Measurements from ENCODE around the gene SLC38A8.
A peak's percentile ranks its signal among the peaks of the same experiment; 100 is the strongest.

The SLC38A8 gene

DNA sequence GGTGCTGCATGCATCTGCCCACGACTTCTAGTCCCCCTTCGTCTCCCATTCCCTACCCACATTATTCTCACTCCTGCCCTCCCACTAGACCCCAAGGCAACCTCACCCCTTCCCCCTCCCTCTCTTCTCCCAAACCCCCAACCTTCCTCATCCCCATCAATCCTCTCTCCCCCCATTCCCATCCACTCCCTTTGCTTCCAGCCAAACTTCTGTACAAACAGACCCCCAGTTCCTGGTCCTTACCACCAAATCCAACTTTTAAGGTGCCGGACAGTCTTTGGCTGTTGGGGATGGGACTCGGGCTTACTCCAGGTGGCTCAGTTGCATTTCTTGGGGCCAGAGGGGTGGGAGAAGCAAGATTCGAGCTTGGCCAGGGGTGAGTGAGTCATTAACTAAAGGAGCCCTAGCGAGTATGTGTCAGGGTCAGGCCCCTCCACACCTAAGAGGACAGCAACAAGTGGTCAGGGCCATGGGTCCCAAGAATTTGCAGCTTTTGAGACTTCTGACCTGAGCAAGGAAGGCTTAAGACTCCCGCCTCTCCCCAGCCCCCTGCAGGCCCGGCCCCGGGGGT lies at the start of gene SLC38A8:
Gene SLC38A8, minus strand, starts transcription at position 488 of the 571 bp plus-strand sequence. CDS start 638 bp downstream, outside the sequence.
- DNase-seq: no peak

DNA sequence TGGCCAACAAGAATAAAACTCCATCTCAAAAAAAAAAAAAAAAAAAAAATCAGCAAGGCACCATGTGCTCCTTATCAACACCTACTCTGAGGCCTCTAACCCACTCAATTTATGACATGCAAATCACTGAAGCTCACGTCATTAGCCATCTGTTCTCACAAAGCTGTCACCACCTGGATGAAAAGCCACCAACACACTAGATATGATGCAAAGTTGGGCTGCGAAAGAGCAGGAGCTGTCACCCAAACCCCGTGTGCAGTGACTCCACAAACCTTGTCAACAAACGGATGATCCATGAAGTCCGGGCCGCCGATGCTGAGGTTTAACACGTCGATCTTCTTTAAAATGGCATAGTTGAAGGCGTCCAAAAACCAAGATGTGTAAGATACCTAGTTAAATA lies 48.9 kb upstream of the SLC38A8 start:
- DNase-seq: no peak

DNA sequence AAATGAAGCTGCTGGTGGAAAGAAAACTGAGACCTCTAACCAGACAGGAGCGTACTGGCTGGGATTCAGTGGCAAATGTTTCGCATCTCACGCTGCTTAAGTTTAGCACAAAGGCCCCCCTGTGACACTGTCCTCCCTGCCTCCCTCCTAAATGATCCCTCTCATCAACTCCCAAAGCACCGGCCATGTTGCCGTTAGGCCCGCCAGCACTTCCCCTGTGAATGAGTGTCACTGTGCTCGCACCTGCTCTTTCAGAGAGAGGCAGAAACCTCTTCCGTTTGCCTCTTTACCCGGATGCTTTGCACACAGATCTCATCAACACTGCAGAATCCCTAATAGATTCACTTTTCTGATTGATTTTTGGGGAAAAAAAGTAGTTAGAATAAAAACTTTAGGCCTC lies 47.6 kb upstream of the SLC38A8 start:
- no peak for DNase-seq

DNA sequence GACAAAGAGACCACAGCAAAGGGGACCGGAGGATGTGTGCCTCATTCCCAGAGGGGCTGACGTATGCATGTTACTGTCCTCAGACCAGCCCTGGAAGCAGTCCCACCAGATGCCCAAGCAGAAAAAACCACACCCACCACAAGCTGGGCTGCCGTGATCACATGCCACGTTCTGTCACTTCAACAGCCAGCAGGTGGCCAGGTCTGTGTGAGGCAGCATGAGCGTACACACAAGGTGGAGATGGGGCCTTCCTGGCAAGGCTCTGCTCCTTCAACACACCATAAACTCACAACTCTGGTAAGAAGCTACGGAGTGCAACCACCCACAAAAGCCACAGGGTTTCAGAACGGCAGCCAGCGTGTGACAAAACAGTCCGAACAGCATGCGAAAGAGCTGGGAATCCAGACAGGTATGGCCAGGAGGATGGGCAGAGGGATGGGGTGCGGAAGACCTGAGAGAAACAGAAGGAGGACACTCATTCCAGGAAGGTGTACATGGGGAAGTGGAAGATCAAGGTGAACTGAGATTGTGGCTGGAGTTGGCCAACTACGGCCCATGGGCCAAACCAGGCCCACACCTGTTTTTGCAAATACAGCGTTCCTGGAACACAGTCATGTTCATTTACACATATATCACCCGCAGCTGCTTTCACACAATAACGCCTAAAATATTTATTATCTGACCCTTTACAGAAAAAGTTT lies 46.2 kb upstream of the SLC38A8 start:
- DNase-seq: peak; percentile 34 to 58

DNA sequence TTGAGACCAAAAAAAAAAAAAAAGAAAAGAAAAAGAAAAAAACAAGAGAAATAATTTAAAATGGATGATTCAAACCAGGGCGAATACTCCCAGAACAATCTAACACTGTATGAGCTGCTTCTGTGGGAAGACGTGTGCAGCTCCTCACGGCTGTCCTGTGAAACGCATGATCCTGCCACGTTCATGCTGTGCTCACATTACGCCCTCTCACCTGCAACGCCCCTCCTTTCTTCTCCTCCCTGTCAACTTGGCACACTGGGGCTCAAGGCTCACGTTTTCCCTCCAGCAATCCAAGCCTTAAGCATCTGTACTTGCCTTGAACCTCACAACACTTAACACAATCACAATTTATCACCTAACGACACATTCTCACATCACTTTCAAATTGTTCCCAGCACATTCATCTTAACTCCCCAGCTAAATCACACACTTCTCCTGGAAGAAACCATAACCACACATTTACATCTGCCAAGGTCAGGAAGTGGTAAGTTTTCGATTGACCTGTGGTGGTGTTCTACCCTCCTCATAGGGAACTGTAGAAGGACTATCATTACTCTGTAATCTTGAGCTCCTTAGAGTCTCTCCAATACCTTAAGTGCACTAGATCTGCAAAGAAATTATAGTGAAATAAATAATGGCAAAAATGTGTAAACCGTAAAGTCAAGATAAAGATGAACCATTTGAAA lies 45.0 kb upstream of the SLC38A8 start:
- no peak for DNase-seq

DNA sequence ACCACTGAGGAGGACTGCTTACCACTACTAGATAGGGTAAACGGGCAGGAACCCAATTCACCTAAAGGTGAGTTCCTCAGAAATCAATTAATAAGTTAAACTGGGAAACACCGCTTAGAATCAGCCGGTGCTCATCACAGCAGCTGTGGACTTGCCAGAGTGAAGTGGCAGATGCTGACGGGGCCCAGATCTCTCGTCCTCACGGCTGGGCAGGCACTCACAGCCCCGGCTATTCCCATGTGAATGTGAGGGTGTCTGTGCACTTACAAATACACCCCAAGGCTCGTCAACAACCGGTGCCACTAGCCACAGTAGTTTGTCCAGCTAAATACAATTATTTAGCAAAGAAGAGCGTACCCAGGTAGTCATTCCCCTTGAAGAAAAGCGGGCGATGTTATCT lies 44.4 kb upstream of the SLC38A8 start:
- no peak for DNase-seq

DNA sequence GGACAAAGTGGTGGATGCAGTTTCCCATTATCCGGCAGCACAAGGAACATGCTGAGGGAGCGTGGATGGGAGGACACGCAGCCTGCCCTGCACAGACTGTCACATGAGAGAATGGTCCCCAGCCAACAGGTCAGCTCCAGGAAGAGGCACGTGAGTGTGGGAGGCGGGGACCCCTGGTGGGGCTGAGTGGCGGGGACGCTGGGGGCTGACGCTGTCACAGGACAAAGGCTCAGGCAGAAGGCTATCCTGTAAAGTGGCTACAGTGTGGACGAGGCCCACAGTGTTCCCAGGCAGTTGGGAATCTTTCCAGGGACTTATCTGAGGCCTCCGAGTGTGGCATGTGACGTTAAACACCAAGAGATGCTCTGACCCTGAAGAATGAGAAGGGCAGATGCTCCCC lies 43.7 kb upstream of the SLC38A8 start:
- no peak for DNase-seq

DNA sequence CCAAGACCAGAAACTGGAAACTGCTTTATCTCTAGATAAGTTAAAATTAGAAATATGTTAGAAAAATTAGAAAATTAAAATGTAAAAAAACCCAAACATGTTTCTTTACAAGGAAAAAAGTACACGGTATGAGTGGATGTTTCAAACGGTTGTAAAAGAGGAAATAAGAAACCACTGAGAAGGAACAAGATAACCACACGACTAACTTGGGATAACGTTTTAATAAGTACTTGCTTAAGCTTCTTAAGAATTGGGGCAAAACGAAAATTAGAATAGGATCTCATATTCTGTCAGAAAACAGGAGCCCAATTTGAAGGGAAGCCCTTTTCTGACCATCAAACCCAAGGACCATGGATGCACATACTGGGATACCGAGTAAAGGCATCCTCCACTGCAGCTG lies 43.2 kb upstream of the SLC38A8 start:
- DNase-seq: no peak

DNA sequence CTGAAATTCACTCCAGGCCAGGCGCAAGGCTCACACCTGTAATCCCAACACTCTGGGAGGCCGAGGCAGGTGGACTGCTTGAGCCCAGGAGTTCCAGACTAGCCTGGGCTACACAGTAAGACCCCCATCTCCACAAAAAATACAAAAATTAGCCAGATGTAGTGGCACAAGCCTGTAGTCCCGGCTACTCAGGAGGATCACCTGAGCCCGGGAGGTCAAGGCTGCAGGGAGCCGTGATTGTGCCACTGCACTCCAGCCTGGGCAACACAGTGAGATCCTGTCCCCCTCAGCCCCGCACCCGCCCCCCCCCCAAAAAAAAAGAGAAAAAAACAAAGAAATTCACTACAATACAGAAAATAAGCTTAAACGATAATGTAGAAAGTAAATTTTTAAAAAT lies 42.7 kb upstream of the SLC38A8 start:
- no peak for DNase-seq

DNA sequence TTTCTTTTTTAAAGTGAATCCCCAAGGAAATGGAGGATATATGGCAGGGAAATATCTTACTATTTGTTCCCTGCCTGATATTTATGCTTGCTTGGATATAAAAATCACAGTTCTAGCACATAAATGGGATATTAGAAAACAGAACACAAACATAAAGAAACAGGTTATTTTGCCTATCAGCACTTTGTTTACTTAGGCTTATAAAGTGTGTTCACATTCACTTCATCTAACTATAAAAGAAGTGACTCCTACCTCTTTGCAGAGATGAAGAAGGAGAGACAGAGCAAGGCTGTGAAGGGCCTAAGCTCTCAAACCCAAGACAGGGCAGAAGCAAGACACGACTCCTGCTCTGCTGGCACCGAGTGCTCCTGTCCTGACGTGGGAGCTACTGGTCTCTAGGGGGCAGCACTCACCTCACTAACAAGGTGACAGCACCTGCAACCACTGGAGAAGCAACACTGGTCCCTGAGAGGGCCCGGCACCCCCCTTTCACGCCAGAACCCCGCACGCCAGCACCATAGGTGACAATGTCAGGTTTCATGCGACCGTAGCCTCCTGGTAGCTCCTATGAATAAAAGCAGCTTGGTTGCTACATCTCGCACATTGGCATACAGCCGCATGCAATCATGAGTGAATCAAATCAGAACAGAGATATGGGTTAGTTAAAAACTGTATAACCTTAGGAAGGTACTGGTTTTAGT lies 42.1 kb upstream of the SLC38A8 start:
- DNase-seq: peak; percentile 71 to 74

DNA sequence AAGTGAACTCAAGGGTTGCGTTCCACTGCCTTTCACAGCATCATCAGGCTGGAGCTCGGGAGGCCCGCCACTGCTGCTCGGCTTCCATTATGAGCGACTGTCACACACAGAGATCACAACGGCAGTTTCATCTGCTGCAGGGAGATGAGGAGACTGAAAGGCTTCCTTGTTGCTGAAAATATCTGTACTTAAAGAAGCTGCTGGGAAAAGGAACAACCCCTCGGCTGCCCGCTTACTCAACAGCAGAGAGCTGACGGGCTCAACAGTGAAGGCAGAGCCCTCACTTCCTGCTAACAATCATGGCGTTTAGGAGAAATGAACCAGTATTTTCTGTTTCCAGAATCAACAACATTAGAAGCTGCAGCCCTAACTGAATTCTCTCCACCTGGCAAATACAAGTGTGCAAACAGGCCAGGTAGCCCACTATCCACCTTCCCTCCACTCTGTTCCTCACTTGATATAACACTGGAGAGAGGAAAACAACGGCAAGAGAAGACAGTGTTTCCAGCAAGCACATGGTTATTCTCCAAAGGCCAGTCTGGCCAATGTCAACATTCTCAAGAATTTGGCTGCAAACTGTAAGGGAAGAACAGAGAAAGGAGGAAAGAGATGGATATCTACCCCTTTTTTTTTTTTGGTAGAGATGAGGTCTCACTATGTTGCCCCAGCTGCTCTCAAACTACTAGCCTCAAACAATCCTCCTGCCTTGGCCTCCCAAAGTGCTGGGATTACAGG lies 40.4 kb upstream of the SLC38A8 start:
- DNase-seq: peak in 1 of 2 donors; percentile 17

DNA sequence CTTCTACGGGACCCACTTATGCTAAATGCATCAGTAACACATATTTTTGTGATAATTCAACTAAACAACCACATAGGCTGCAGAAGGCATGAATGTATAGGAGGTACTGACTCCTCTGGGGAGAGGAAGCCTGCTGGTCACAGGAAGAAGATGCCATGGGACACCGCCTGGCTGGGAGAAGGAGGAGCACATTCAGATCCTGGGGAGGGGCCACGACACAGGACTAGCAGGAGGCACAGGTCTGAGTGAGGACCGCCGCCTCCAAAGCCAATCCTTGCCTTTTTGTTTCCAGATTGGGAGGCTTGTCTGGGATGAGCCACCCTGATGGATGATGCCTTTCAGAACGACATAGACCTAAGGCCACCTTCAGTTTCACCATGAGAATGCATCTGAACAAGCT lies 39.5 kb upstream of the SLC38A8 start:
- DNase-seq: no peak

DNA sequence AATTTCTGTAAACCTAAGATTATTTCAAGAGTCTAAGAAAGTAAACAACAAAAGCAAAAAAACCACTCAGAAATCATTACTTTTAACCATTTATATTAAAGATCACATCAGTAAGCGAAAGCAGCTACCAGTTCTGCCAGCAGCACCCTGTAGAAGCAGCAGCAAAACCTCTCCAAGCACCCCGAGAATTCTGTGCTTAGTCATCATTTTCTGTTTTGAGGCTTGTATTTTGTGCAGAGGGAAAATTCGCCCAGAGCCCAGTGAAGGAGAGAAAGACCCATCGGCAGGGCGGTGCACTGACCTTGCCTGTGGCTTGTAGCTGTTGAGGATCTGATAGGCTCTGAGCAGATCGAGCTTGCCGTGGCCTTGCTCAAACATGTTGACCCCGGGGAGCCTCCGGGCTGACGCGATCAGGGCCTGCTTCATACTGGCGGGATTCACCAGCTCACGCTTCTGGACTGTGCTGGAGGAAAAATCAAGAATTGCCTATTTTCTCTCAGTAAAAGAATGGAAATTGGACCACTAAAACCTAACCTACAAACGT lies 38.9 kb upstream of the SLC38A8 start:
- DNase-seq: no peak

DNA sequence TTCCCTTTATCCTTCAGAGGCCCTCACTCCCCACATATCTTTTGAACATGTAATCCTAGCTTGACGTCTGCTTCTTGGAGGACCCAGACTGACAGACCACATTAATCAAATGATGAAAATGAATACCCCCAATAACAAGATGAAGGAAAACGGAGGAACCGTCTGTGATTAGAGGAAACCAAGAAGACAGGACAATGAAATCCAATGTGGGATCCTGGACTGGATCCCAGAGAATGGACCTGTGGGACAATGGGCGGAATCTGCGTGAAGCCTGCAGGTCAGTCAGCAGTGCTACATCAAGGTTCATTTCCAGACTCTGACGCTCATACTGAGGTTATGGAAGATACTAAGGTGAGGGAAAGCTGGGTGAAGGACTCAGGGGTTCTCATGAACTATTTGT lies 38.2 kb upstream of the SLC38A8 start:
- DNase-seq: no peak

DNA sequence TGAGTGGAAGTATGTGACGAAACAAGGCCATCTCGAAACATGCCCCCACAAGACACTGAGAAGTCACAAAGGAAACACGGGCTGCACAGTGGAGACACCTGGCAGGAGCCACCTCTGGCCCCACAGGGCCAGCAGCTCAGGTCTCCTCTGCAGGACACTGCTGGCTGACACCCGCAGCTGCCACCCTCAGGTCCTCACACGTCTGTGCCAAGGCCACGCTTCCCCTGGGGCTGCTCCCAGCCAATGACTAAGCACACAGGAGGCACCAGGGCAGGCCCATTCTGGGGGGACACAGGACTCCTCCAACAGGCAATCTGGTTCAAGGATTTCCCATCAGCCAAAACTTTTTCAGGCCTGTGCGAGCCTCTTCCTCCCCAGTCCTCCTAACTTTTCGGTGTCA lies 37.8 kb upstream of the SLC38A8 start:
- DNase-seq: no peak

DNA sequence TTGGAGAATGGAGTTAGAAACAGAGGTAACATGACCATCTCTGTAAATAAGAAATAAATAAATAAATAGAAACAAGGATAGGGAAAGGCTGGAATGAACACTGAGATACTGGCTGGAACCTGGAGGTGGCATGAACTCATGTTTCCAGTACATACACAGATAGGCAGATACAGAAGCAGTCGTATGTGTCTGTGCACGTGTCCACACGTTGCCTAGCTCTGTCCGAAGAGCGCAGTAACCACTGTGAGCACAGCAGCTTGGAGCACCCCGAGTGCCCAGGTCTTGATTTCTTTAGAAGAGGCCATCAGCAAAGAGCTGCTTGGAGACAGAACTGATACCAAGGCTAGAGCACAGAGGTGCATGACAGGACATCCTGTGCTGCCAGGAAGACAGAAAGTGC lies 37.1 kb upstream of the SLC38A8 start:
- no peak for DNase-seq

DNA sequence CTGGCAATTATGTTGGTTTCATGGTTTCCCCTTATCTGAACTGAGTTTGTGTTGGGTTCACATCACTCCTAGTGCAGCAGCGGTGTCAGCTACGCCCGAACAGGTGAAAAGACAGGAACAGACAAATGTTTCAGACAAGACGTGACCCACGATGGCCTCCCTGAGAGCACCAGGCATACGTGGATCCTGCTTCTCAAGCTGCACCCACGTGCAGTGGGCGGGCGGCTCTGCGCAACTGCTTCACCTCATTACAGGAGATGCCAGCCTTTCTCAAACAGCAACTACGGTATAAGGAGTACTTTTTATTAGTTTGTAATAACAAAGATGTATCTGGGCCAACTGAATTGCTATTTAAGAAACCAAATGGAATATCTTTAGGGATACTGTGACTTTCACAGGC lies 32.8 kb upstream of the SLC38A8 start:
- no peak for DNase-seq

DNA sequence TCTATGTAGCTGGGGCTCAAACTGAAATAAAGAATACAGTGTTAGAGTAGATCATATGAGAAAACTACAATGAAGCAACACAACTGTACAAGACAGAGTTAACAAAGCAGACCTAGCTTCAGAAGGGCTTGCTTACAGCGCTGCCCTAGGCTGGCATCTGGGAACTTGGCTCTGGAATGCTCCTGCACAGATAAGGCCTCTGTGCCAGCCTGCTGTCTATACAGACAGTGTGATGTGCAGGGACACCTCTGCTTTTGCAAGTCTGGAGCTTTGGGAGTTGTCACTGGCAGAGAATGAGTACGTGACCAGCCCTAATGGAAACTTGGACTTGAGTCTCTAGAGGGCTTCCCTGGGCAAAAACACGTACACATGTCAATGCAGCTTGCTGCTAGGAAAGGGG lies 32.1 kb upstream of the SLC38A8 start:
- DNase-seq: no peak

DNA sequence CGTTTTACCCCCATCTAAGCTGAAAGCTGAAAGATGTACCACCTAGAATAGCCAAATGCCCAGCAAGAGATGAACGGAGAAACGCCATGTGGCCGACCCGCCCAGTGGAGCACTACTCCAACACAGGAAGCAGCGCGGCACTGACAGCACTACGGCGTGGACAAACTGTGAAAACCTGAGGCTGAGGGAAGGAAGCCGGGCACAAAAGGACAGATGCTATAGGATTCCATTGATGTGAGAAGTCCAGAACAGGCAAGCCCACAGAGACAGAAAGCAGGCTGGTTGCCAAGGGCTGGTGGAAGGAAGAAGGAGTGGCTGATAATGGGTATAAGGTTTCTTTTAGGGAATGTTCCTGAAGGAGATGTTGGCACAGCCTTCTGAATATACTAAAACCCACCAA lies 29.4 kb upstream of the SLC38A8 start:
- no peak for DNase-seq

DNA sequence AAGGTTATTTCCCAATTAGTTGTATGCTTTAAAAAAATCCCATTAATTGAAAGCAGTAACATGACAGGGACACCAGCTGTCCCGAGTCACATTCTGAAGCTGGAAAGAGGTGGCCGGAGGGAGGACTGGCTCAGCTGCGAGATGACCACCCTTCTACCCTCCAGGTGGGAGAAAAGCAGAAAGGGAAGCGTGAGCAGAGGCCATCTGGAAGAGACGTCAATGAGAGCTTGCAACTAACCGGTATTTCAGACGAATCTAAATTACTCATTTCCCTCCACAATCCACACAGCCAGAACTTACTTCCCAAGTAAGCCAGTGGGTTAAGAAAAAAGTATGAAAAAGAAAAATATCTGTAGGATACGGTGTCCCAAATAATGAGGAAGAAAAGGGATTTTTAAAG lies 28.5 kb upstream of the SLC38A8 start:
- DNase-seq: no peak

DNA sequence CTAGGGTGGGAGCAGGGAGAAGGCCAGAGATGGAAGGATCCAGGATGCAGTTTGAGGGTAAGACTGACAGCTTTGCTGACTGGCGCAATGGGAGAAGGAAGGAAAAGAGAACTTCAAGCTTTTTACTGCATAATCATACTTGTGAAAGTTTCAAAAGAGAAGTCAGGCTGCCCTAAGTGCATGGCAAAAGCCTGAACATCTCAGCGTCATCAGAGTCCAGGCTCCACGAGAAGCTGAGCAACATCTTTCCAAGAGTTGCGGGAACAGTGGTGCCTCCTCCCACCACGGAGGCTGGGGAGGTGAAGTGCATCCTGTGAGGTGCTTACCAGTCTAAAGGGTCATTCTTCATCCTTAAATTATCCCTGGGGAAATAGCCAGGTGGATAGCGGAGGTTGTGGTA lies 26.9 kb upstream of the SLC38A8 start:
- peak in 1 of 2 donors; percentile 18 for DNase-seq

DNA sequence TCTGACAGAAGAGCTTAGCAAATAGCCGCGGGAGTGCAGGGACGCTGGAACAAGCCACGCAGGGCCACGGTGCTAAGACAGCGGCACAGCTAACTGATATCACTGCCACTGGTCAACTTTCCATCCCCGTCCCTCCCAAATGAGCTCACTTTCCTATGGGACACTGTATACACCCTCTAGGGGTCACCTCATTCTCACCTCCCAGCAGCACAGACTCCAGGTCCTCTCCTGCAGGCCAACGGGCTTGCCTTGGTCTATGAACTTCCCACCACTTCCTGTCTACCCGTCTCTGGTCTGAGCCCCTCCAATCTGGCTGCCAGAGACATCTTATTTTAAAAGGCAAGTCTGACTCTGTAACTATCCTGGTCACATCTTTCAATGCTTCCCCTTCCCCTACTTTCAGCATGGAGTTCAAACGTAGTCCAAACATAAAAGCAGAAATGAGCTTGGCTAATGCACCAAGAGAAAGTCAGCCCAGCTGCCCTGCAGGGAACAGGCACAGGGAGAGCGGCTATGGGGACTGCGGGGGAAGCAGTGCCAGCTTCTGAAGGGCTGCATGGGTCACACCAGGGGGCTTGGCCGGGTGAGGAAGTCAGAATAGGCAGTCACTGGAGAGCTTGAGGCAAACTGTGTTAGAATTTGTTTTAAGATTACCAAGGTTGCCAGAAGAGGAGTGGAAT lies 26.3 kb upstream of the SLC38A8 start:
- DNase-seq: no peak
